Activated T-cell treated with anti-CD3 and anti-CD28 coated beads for 4 hours (primary cell): Measurements from ENCODE around the gene MEG3.

Experiments used
- DNase-seq: peaks from one replicate; pipeline ENCODE4 v3.0.0-alpha.2; 2020

Gene MEG3

GRCh38 chr14:100901391-100902183, 75.7 kb downstream of the MEG3 start:
- no peak for DNase-seq

GRCh38 chr14:100902295-100903133, 76.6 kb downstream of the MEG3 start:
- no peak for DNase-seq

- DNase-seq: no peak
Observed at GRCh38 chr14:100903134-100903468, 77.2 kb downstream of the MEG3 start.

GRCh38 chr14:100903672-100904185, 77.8 kb downstream of the MEG3 start, which contains the start of gene RTL1:
RTL1 (minus strand) TSS chr14:100903722; CDS start chr14:100884788, 18,934 bp downstream.
- no peak for DNase-seq

GRCh38 chr14:100904307-100905087, 78.6 kb downstream of the MEG3 start:
- DNase-seq: no peak

- DNase-seq: no peak
Observed at GRCh38 chr14:100905166-100905565, 79.2 kb downstream of the MEG3 start.

- no peak for DNase-seq
Observed at GRCh38 chr14:100906420-100906819, 80.5 kb downstream of the MEG3 start.

- no peak for DNase-seq
Observed at GRCh38 chr14:100907240-100907639, 81.3 kb downstream of the MEG3 start.

GRCh38 chr14:100909439-100909838, 83.5 kb downstream of the MEG3 start:
- DNase-seq: no peak
